Brain microvascular endothelial cell (primary cell): ENCODE measurements around the gene RAD18.

Source experiments
- DNase-seq: peaks from one replicate; pipeline ENCODE4 v3.0.0-alpha.2; 2020
- H3K27ac ChIP-seq: fragments of 250-450 bp; sonication (Bioruptor Pico); 2 replicates; pipeline ENCODE4 v1.5.1; 2020; ENCODE audit warnings: mild to moderate bottlenecking, moderate library complexity
- H3K27me3 ChIP-seq: fragments of 250-450 bp; sonication (Bioruptor Pico); replicated peaks from 2 replicates; pipeline ENCODE4 v1.5.1; 2020; ENCODE audit warnings: mild to moderate bottlenecking
- H3K36me3 ChIP-seq: fragments of 250-450 bp; sonication (Bioruptor Pico); replicated peaks from 2 replicates; pipeline ENCODE4 v1.5.1; 2020; ENCODE audit warnings: mild to moderate bottlenecking
- H3K4me3 ChIP-seq: 2 replicates; pipeline ENCODE4 v1.5.1; 2011; ENCODE audit warnings: low read depth, mild to moderate bottlenecking, control low read depth, low read length, moderate library complexity
- in situ Hi-C: cut with HindIII; loops from 2 replicates; pipeline ENCODE4 v1.10.0; 2017; ENCODE audit warnings: low sequenced_read_pairs, low pct_ligation_motif_present
- TF ChIP-seq, protein P1 (sequence below): IDR thresholded peaks from 2 replicates; pipeline ENCODE4 v1.5.1; 2011; ENCODE audit warnings: low read depth, mild to moderate bottlenecking, moderate library complexity, low read length, control low read depth, inconsistent platforms; ENCODE audit errors: missing control alignments

The RAD18 gene

DNA sequence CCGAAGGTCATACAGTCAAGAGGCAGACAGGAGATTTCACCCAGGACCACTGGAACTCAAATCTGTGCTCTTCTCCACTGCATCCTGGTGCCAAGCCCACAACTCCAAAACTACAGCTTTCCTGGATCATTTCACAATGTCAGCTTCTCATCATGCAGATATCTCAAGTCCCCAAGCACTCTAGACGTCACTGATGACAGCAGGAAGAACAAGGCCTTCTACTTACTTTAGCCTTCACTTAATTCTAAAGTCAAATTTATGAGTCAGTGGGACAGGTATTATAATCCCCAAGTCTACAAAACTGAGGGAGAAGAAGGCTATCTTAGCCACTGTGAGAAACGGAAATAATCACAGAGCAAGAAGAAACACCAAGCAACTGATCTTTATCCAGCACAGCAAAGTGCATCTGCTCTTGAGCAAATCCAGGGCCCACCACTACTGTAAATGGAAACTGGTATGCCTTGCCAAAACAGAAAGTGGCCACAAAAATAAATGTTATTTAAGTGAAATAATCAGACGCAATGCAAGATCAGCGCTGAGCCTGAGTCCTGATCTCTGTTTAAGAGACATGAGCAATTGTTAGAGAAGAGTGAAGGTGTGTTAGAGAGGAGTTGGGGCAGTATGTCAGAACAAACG lies 928 bp downstream of the RAD18 start:
- Histone ChIP-seq H3K27me3 (no peaks in the 10 kb centered on the region), H3K4me3 (peak overlapping the region; percentile 77), H3K36me3 (no peaks in the 10 kb centered on the region), H3K27ac (peak overlapping the region; percentile 60)
- TF ChIP-seq, protein P1, sequence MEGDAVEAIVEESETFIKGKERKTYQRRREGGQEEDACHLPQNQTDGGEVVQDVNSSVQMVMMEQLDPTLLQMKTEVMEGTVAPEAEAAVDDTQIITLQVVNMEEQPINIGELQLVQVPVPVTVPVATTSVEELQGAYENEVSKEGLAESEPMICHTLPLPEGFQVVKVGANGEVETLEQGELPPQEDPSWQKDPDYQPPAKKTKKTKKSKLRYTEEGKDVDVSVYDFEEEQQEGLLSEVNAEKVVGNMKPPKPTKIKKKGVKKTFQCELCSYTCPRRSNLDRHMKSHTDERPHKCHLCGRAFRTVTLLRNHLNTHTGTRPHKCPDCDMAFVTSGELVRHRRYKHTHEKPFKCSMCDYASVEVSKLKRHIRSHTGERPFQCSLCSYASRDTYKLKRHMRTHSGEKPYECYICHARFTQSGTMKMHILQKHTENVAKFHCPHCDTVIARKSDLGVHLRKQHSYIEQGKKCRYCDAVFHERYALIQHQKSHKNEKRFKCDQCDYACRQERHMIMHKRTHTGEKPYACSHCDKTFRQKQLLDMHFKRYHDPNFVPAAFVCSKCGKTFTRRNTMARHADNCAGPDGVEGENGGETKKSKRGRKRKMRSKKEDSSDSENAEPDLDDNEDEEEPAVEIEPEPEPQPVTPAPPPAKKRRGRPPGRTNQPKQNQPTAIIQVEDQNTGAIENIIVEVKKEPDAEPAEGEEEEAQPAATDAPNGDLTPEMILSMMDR, result no peak
- in situ Hi-C loops, result no loop called here
- no peak for DNase-seq

DNA sequence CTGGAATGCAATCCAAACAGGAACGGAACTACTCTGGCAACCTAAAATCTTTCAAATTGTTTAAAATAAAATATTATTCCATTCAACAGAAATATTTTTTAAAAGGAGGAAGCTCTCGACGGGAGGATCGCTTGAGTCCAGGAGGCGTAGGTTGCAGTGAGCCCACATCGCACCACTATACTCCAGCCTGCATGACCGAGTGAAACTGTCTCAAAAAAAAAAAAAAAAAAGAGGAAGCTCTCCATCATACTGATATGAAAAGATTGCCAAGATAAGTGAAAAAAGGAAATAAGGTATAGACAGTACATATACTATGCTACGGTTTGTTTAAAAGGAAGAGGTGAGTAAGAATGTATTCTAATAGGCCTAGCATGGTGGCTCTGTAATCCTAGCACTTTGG lies 3.6 kb downstream of the RAD18 start:
- in situ Hi-C loops, result no loop called here
- no peak for DNase-seq
- no peak overlapping the region for H3K4me3 ChIP-seq
- H3K27me3 ChIP-seq, result no peaks in the 10 kb centered on the region
- TF ChIP-seq, protein P1, result no peak
- no peak overlapping the region for H3K27ac ChIP-seq
- no peaks in the 10 kb centered on the region for H3K36me3 ChIP-seq

DNA sequence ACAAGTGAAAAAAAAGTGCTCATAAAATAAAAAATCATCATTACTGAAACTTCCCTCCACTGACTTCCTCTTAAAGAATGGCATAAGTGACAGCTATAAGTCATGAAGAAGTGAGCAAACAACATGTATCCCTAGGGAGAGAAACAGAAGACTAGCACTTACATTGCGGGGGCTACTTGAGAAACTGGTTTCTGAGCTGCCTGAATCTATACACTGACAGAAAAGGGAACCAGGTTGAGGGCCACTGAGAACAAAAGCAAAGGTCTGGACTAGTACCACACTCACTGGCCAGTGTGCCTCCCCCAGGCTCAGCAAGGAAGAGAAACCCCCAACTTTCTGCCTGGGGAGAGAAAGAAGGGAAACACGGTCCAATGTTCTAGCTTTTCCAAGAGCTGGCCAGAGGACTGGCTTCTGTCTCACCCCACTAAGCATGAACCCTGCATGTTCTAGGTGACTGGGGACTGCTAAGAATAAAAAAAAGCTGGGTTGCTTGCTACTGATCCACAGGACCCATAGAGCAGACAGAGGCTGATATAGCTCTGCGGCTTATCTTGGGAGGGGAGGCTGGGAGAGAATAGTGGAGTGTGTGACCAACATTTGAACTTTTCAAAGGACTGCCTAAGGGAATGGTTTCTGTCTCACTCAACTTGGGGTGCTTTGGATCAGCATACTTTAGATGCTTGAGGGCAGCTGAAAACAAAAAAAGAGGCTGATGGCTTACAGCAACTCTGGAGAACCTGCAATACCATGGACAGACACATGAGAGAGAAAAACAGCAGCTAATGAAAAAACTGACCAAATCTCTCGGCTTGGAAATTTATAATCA lies 8.1 kb downstream of the RAD18 start:
- peak overlapping the region; percentile 82 for H3K27ac ChIP-seq
- peak; percentile 80 for DNase-seq
- in situ Hi-C loops, result no loop called here
- no peaks in the 10 kb centered on the region for H3K36me3 ChIP-seq
- H3K4me3 ChIP-seq, result no peak overlapping the region
- TF ChIP-seq, protein P1, result peak; percentile 19
- no peaks in the 10 kb centered on the region for H3K27me3 ChIP-seq

DNA sequence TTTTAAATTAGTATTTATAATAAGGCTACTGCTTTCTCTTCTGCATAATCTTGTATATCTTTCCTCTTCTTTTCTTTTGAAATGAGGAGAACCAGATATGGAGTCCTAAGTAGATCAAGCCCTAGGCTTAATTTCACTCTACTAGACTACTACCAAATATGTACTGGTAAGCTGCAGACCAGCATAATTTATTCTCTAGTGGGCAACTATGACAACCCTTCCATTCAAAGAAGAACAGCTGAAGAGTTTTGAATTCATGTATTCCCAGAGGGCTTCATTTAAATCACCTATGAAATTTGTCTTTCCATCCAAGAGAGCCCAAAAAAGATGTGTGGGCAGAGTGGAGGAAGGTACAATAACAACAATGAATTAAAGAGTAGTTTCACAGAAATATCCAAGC lies 10.0 kb downstream of the RAD18 start:
- in situ Hi-C loops, result no loop called here
- Histone ChIP-seq H3K36me3 (no peaks in the 10 kb centered on the region), H3K27ac (no peak overlapping the region), H3K4me3 (no peak overlapping the region), H3K27me3 (no peaks in the 10 kb centered on the region)
- TF ChIP-seq, protein P1, result no peak
- no peak for DNase-seq

DNA sequence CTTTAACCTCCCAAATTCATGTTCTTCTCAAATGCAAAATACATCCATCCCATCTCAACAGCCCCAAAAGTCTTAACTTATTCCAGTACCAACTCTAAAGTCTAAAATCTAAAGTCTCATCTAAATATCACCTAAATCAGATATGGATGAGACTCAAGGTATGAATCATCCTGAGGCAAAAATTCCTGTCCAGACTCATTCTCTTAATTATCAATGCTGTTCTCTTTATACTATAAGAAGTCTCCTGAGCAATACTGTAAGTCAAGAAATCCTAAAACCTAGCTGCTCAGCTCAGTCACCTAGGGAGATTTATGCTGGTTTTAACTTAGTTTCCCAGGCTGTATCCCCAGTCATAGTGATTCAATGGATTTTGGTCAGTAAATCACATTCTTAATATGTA lies 11.1 kb downstream of the RAD18 start:
- H3K27ac ChIP-seq, result no peak overlapping the region

More for the DNA sequence above, 11.1 kb downstream of the RAD18 start:
- in situ Hi-C loops, result no loop called here
- Histone ChIP-seq H3K36me3 (no peaks in the 10 kb centered on the region), H3K4me3 (no peak overlapping the region), H3K27me3 (no peaks in the 10 kb centered on the region)
- no peak for DNase-seq
- TF ChIP-seq, protein P1, result no peak
